Right lung (tissue), 5 donors: ENCODE data around the gene PBX2. TPM values are rescaled to one million over a fixed set of nuclear protein-coding genes. Genes with fewer than 3 reads are reported as not detected.
"Not testable (repeated sequence)": the region's sequence is repeated elsewhere in the genome, so short reads cannot be mapped to it uniquely, and the experiment has no call there.

ENCODE experiments used
- DNase-seq, 2 donors: peaks; one replicate each; pipeline ENCODE4 v3.0.0-alpha.2; 2013
- polyA plus RNA-seq, 5 donors: library from polyadenylated mRNA; unstranded; fragments of 120-200 nt; gene quantifications; one replicate each; pipeline versions ENCODE4 v1.2.1 to v1.2.3, GENCODE V29; 2013; ENCODE audit warnings: inconsistent platforms in 1 of 5, low replicate concordance in 1 of 5; ENCODE audit not compliant: insufficient read length in 5 of 5, insufficient read depth in 1 of 5

Gene PBX2
- polyA plus RNA-seq, 5 donors: 158 to 182 (median 162) TPM

- DNase-seq: no peak
Measured at GRCh38 chr6:32151863-32152768, 37.9 kb downstream of the PBX2 start, which contains the start of gene PRRT1. TSS of gene PRRT1 (minus strand) at chr6:32151939. CDS start at chr6:32151827, 112 bp downstream.

- no peak for DNase-seq
Measured at GRCh38 chr6:32151181-32151862, 38.7 kb downstream of the PBX2 start.

- DNase-seq: no peak
Measured at GRCh38 chr6:32149932-32150870, 39.8 kb downstream of the PBX2 start.

GRCh38 chr6:32149092-32149755 is 40.8 kb downstream of the PBX2 start:
- no peak for DNase-seq

GRCh38 chr6:32148289-32149091 is 41.5 kb downstream of the PBX2 start:
- no peak for DNase-seq

- DNase-seq: no peak
Measured at GRCh38 chr6:32147401-32148132, 42.4 kb downstream of the PBX2 start.

- no peak for DNase-seq
Measured at GRCh38 chr6:32146687-32147086, 43.3 kb downstream of the PBX2 start.

- DNase-seq: no peak
Measured at GRCh38 chr6:32146287-32146686, 43.7 kb downstream of the PBX2 start.

- DNase-seq: not testable (repeated sequence)
Measured at GRCh38 chr6:32144238-32144637, 45.8 kb downstream of the PBX2 start.

- DNase-seq: no peak
Measured at GRCh38 chr6:32140420-32141046, 49.5 kb downstream of the PBX2 start.

- no peak for DNase-seq
Measured at GRCh38 chr6:32139590-32139989, 50.4 kb downstream of the PBX2 start.

- no peak for DNase-seq
Measured at GRCh38 chr6:32137454-32137853, 52.5 kb downstream of the PBX2 start.

Other genes starting within 250 kb of the PBX2 start
- gene CFB, start 244.1 kb downstream of the PBX2 start, polyA plus RNA-seq: 1 to 10 TPM; 2.1 to 8.6 (median 4.3) TPM
- 10 to 100 TPM; 76.5 to 93.4 (median 81.9) TPM for gene NELFE, start 231.2 kb downstream of the PBX2 start, polyA plus RNA-seq
- gene SKIC2, start 231.0 kb downstream of the PBX2 start, polyA plus RNA-seq: 10 to 100 TPM; 32.1 to 43.2 (median 41.7) TPM
- gene DXO, start 218.1 kb downstream of the PBX2 start, polyA plus RNA-seq: 10 to 100 TPM; 22.7 to 31.8 (median 27.5) TPM
- 10 to 100 TPM in 1 of 5 donors, 1 to 10 TPM in 4; 4.6 to 17.8 (median 7.6) TPM for gene C4A, start 208.1 kb downstream of the PBX2 start, polyA plus RNA-seq
- gene C4B, start 175.4 kb downstream of the PBX2 start, polyA plus RNA-seq: 10 to 100 TPM in 2 of 5 donors, 1 to 10 TPM in 3; 6.0 to 20.5 (median 8.7) TPM
- gene CYP21A2, start 151.8 kb downstream of the PBX2 start, polyA plus RNA-seq: 1 to 10 TPM in 1 of 5 donors, under 1 TPM in 4; 0.26 to 1.2 (median 0.87) TPM
- gene TNXB, start 80.9 kb downstream of the PBX2 start, polyA plus RNA-seq: 10 to 100 TPM in 4 of 5 donors, 1 to 10 TPM in 1; 9.0 to 24.8 (median 11.6) TPM
- gene ATF6B, start 62.0 kb downstream of the PBX2 start, polyA plus RNA-seq: 10 to 100 TPM; 88.5 to 98.9 (median 91.0) TPM
- gene FKBPL, start 59.9 kb downstream of the PBX2 start, polyA plus RNA-seq: 1 to 10 TPM; 6.1 to 8.5 (median 6.2) TPM
- 1 to 10 TPM in 3 of 5 donors, under 1 TPM in 2; 0.79 to 2.2 (median 1.1) TPM for gene PRRT1, start 38.3 kb downstream of the PBX2 start, polyA plus RNA-seq
- gene PPT2, start 36.1 kb downstream of the PBX2 start, polyA plus RNA-seq: 10 to 100 TPM; 24.9 to 37.8 (median 26.7) TPM
- 10 to 100 TPM; 23.6 to 33.7 (median 26.2) TPM for gene EGFL8, start 25.6 kb downstream of the PBX2 start, polyA plus RNA-seq
- 10 to 100 TPM; 65.1 to 83.4 (median 71.7) TPM for gene AGPAT1, start 14.1 kb downstream of the PBX2 start, polyA plus RNA-seq
- gene RNF5, start 11.8 kb downstream of the PBX2 start, polyA plus RNA-seq: 10 to 100 TPM; 69.6 to 81.7 (median 75.8) TPM
- gene AGER, start 5.9 kb downstream of the PBX2 start, polyA plus RNA-seq: 100 to 1,000 TPM in 1 of 5 donors, 10 to 100 TPM in 4; 67.3 to 112 (median 80.4) TPM
- 10 to 100 TPM; 16.1 to 20.8 (median 18.1) TPM for gene GPSM3, start 2.4 kb upstream of the PBX2 start, polyA plus RNA-seq
- gene NOTCH4, start 33.9 kb upstream of the PBX2 start, polyA plus RNA-seq: 10 to 100 TPM; 35.5 to 56.8 (median 46.9) TPM
- under 1 TPM in 4 of 5 donors, not detected in 1; 0.15 to 0.49 (median 0.42) TPM for gene TSBP1, start 181.7 kb upstream of the PBX2 start, polyA plus RNA-seq
- gene BTNL2, start 217.0 kb upstream of the PBX2 start, polyA plus RNA-seq: 1 to 10 TPM in 3 of 5 donors, under 1 TPM in 2; 0.78 to 2.1 (median 1.7) TPM
- 10 to 100 TPM; 50.0 to 79.3 (median 62.3) TPM for gene HLA-DRA, start 249.7 kb upstream of the PBX2 start, polyA plus RNA-seq